K562 (cell line): ENCODE data around the gene CASD1. TPM values are rescaled to one million over a fixed set of nuclear protein-coding genes. Genes with fewer than 3 reads are reported as not detected.

ENCODE experiments used
- CTCF ChIP-seq, 3 experiments: IDR thresholded peaks in 2 of 3; conservative IDR thresholded peaks in 1 of 3; 2 replicates each; pipeline ENCODE4 v1.5.1; 2011 to 2012; ENCODE audit warnings: low read length in 3 of 3, mild to moderate bottlenecking in 3 of 3, control low read depth in 2 of 3, improper control_type of control experiment in 1 of 3, inconsistent platforms in 1 of 3, low read depth in 1 of 3, mixed read lengths in 1 of 3, moderate library complexity in 1 of 3; ENCODE audit not compliant: insufficient read depth in 2 of 3
- HMGXB4 ChIP-seq: sonication (generic); formaldehyde crosslinking; IDR thresholded peaks from 2 replicates; pipeline ENCODE4 v1.8.1; 2023; ENCODE audit warnings: mild to moderate bottlenecking, missing genetic modification reagents
- LCOR ChIP-seq: sonication (generic); formaldehyde crosslinking; IDR thresholded peaks from 2 replicates; pipeline ENCODE4 v1.8.0; 2022; ENCODE audit warnings: mild to moderate bottlenecking, missing genetic modification reagents
- NR0B1 ChIP-seq: fragments of 450-650 bp; IDR thresholded peaks from one replicate; pipeline ENCODE4 v1.6.1; 2018; ENCODE audit warnings: mild to moderate bottlenecking, moderate library complexity; ENCODE audit not compliant: partially characterized antibody
- PCBP2 ChIP-seq: fragments of 200-400 bp; formaldehyde crosslinking; IDR thresholded peaks from 2 replicates; pipeline ENCODE4 v1.6.1; 2018; ENCODE audit warnings: low read length, low read depth, mild to moderate bottlenecking, moderate library complexity; ENCODE audit not compliant: poor library complexity, severe bottlenecking
- SIN3B ChIP-seq: fragments of 450-650 bp; IDR thresholded peaks from 2 replicates; pipeline ENCODE4 v1.6.1; 2017; ENCODE audit warnings: low read depth, mild to moderate bottlenecking, moderate library complexity
- TAF15 ChIP-seq: fragments of 200-400 bp; formaldehyde crosslinking; IDR thresholded peaks from 2 replicates; pipeline ENCODE4 v1.6.1; 2017; ENCODE audit warnings: mild to moderate bottlenecking, low read depth, low read length, moderate library complexity
- UBTF ChIP-seq, 2 experiments: IDR thresholded peaks; 2 replicates each; pipeline ENCODE4 v1.6.1; 2012; ENCODE audit warnings: improper control_type of control experiment in 2 of 2, low read depth in 2 of 2, low read length in 2 of 2, borderline replicate concordance in 1 of 2
- ZFP30 ChIP-seq: fragments of 250-450 bp; sonication (Bioruptor Pico); IDR thresholded peaks from 2 replicates; pipeline ENCODE4 v1.8.0; 2022; ENCODE audit warnings: moderate library complexity, mild to moderate bottlenecking, inconsistent platforms, borderline replicate concordance
- ZNF586 ChIP-seq: fragments of 450-650 bp; formaldehyde crosslinking; conservative IDR thresholded peaks from 2 replicates; pipeline ENCODE4 v1.4.0; 2020; ENCODE audit warnings: mild to moderate bottlenecking, moderate library complexity
- ZNF717 ChIP-seq: fragments of 250-450 bp; sonication (Bioruptor Pico); IDR thresholded peaks from 2 replicates; pipeline ENCODE4 v1.5.0; 2021
- ZSCAN29 ChIP-seq: fragments of 450-650 bp; IDR thresholded peaks from 2 replicates; pipeline ENCODE4 v1.6.1; 2017
- polyA plus RNA-seq, 8 experiments: library from polyadenylated mRNA; depleted of rRNA in 4 of 8; stranded (reverse) in 5 of 8; unstranded in 3 of 8; fragments of >200 nt; fragmentation: Nextera tagmentation in 2 of 8; fragmentation: Illumina TruSeq in 1 of 8; extraction: Ambion mirVana in 2 of 8; extraction: Trizol in 1 of 8; gene quantifications; 2 replicates each; pipeline versions ENCODE4 v1.2.1 to v1.2.3, GENCODE V29; 2011 to 2014; ENCODE audit warnings: inconsistent platforms in 1 of 8, missing spikeins in 1 of 8
- total RNA-seq, 7 experiments: library from RNA; depleted of rRNA in 6 of 7; stranded (reverse); fragments of >200 nt in 6 of 7; fragmentation: Illumina TruSeq in 2 of 7; extraction: Trizol in 2 of 7; gene quantifications; 2 replicates each; pipeline versions ENCODE4 v1.2.1 to v1.2.3, GENCODE V29; 2011 to 2021; ENCODE audit warnings: low replicate concordance in 1 of 7
- TF ChIP-seq, protein P1 (sequence below): fragments of 250-450 bp; sonication (Bioruptor Pico); IDR thresholded peaks from 2 replicates; pipeline ENCODE4 v1.4.0; 2020; ENCODE audit warnings: mild to moderate bottlenecking
- TF ChIP-seq, protein P2 (sequence below): IDR thresholded peaks from 2 replicates; pipeline ENCODE4 v1.6.1; 2016; ENCODE audit warnings: missing genetic modification characterization, missing compliant biosample characterization

Gene CASD1
- total and polyA plus RNA-seq, 9 of the 15 experiments (the other 6 are each of a cell fraction or from before 2014, with no cell fraction given) = 1.2 to 8.2 (median 4.8) TPM

GRCh38 chr7:94509887-94510581, 425 bp downstream of the CASD1 start (continued):
- peak; percentile 25 to 35 (median 31); a peak in 3 of 6 replicates for TF ChIP-seq CTCF (IDR thresholded peaks at IDR 0.05 in 2 of 3, conservative IDR thresholded peaks at IDR 0.05 in 1 of 3; ENCODE audit: insufficient read depth in 2 of 3, low read depth in 1 of 3, low read length in 3 of 3)
- TF ChIP-seq LCOR (CRISPR knock-in tag) = no peak
- no peak for TF ChIP-seq ZNF717 (CRISPR knock-in tag)
- TF ChIP-seq ZNF586 (CRISPR knock-in tag) = no peak
- 0 out of 2 replicates have a peak, but pooled peaks have one; percentile 50 for TF ChIP-seq HMGXB4 (CRISPR knock-in tag)
- peak; percentile 53 for TF ChIP-seq SIN3B
- TF ChIP-seq, protein P1, sequence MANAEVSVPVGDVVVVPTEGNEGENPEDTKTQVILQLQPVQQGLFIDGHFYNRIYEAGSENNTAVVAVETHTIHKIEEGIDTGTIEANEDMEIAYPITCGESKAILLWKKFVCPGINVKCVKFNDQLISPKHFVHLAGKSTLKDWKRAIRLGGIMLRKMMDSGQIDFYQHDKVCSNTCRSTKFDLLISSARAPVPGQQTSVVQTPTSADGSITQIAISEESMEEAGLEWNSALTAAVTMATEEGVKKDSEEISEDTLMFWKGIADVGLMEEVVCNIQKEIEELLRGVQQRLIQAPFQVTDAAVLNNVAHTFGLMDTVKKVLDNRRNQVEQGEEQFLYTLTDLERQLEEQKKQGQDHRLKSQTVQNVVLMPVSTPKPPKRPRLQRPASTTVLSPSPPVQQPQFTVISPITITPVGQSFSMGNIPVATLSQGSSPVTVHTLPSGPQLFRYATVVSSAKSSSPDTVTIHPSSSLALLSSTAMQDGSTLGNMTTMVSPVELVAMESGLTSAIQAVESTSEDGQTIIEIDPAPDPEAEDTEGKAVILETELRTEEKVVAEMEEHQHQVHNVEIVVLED (CRISPR knock-in tag) = peak; percentile 39; the same call in 1 of the 2 replicates
- TF ChIP-seq PCBP2 = no peak
- no peak for TF ChIP-seq ZFP30 (CRISPR knock-in tag)
- TF ChIP-seq TAF15 = no peak
- TF ChIP-seq, protein P2, sequence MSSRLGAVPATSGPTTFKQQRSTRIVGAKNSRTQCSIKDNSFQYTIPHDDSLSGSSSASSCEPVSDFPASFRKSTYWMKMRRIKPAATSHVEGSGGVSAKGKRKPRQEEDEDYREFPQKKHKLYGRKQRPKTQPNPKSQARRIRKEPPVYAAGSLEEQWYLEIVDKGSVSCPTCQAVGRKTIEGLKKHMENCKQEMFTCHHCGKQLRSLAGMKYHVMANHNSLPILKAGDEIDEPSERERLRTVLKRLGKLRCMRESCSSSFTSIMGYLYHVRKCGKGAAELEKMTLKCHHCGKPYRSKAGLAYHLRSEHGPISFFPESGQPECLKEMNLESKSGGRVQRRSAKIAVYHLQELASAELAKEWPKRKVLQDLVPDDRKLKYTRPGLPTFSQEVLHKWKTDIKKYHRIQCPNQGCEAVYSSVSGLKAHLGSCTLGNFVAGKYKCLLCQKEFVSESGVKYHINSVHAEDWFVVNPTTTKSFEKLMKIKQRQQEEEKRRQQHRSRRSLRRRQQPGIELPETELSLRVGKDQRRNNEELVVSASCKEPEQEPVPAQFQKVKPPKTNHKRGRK (tag) = no peak
- TF ChIP-seq ZSCAN29 = no peak
- no peak for TF ChIP-seq NR0B1
- TF ChIP-seq UBTF (IDR thresholded peaks at IDR 0.05; ENCODE audit: borderline replicate concordance in 1 of 2, low read depth in 2 of 2, low read length in 2 of 2) = peak; percentile 32 to 54; a peak in 1 of 4 replicates
